RWPE1 (cell line): ENCODE results near the gene RFX4.

Experiments
- CTCF ChIA-PET: fragments of 350-600 bp; sonication (Branson Sonifier 250); formaldehyde crosslinking; extraction: SDS; loops from one replicate; lab custom pipeline; 2021; lab: Yijun Ruan, JAX
- POLR2A ChIA-PET: fragments of 400-600 bp; formaldehyde crosslinking; extraction: SDS; loops from one replicate; lab custom pipeline; 2020; ENCODE audit warnings: antibody characterized with exemption; ENCODE audit not compliant: low non-redundant PET; lab: Yijun Ruan, JAX
- DNase-seq: peaks from one replicate; pipeline ENCODE4 v3.0.0; 2012; ENCODE audit warnings: low spot score
- H3K27ac ChIP-seq: fragments of 450-650 bp; 2 replicates; pipeline ENCODE4 v1.5.1; 2017
- TF ChIP-seq, protein P1 (sequence below): fragments of 450-650 bp; conservative IDR thresholded peaks from 2 replicates; pipeline ENCODE4 v1.5.1; 2017; ENCODE audit warnings: low read depth, mild to moderate bottlenecking

RFX4 gene

DNA sequence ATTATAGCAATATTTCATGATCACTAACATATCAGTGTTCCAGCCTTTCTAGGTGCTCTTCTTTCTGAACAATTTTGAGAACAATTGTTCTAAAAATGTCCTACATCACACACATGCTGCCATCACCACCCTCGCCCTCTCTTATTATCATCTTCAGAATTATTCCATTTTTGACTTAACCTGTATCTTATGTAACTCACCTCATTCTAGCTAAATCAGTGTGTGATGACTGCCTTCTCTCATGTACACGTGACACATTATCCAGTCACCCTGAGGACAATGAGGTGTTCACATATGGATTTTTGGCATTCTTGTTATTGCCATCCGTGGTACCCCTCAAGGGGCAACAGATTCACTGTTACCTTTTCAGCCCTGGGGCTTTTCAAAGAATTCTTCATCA, 87.3 kb downstream of the RFX4 start:
- ChIA-PET CTCF (interaction anchor here (0.5 kb wide), 1 partner anchor 944 kb away, joined by 3 read pairs; no protein-coding TSS in a partner anchor), POLR2A (no interaction called here)
- TF ChIP-seq, protein P1, sequence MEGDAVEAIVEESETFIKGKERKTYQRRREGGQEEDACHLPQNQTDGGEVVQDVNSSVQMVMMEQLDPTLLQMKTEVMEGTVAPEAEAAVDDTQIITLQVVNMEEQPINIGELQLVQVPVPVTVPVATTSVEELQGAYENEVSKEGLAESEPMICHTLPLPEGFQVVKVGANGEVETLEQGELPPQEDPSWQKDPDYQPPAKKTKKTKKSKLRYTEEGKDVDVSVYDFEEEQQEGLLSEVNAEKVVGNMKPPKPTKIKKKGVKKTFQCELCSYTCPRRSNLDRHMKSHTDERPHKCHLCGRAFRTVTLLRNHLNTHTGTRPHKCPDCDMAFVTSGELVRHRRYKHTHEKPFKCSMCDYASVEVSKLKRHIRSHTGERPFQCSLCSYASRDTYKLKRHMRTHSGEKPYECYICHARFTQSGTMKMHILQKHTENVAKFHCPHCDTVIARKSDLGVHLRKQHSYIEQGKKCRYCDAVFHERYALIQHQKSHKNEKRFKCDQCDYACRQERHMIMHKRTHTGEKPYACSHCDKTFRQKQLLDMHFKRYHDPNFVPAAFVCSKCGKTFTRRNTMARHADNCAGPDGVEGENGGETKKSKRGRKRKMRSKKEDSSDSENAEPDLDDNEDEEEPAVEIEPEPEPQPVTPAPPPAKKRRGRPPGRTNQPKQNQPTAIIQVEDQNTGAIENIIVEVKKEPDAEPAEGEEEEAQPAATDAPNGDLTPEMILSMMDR, result no peak
- H3K27ac ChIP-seq, result no peak overlapping the region
- no peak for DNase-seq

DNA sequence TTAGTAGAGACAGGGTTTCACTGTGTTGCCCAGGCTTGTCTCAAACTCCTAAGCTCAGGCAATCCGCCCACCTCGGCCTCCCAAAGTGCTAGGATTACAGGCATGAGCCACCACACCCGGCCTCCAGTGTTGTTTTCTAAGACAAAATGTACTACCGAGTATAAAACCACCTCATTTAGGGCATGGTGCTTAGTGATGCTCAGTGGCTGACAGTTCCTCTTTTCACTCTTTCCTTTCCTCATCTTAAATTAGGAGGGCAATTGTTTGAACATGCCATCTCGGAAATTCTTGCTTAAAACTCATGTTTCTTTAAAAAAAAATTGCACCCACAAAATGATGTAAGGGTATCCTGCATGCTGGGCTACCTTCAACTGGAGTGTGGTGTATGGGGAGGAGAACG, 89.0 kb downstream of the RFX4 start:
- TF ChIP-seq, protein P1, result no peak
- ChIA-PET CTCF (interaction anchor here (0.7 kb wide), 1 partner anchor 37 kb away, joined by 3 read pairs; no protein-coding TSS in a partner anchor), POLR2A (no interaction called here)
- no peak overlapping the region for H3K27ac ChIP-seq
- no peak for DNase-seq

GRCh38 chr12:106672314-106673025, 89.7 kb downstream of the RFX4 start:
- DNase-seq, result no peak
- TF ChIP-seq, protein P1, result no peak
- CTCF ChIA-PET, result interaction anchor here (0.6 to 0.7 kb wide), 2 partner anchors 36 to 203 kb away, joined by 3 read pairs; no protein-coding TSS in a partner anchor
- H3K27ac ChIP-seq, result no peak overlapping the region
- POLR2A ChIA-PET, result no interaction called here

DNA sequence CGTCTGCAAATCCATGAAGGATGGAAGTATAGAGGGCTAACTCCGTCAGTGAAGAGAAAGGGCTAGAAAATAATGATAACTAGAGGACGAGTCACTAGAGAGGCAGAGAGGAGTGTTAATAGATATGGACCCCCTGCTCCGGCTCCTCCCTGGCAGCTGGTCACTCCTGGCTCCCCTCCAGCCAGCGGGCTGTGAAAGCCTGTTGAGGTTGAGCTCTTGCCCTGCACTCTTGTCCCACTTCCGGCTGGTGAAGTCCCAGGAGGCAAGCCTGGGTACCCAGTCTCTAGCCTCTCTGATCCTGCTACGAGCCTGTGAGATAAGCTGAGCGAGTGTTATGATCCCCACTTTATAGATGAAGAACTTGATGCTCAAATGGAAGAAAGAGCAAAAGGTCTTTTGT, 90.3 kb downstream of the RFX4 start:
- TF ChIP-seq, protein P1, result no peak
- DNase-seq, result no peak
- POLR2A ChIA-PET, result no interaction called here
- no peak overlapping the region for H3K27ac ChIP-seq
- CTCF ChIA-PET, result interaction anchor here (0.6 kb wide), 1 partner anchor 202 kb away, joined by 3 read pairs; no protein-coding TSS in a partner anchor

DNA sequence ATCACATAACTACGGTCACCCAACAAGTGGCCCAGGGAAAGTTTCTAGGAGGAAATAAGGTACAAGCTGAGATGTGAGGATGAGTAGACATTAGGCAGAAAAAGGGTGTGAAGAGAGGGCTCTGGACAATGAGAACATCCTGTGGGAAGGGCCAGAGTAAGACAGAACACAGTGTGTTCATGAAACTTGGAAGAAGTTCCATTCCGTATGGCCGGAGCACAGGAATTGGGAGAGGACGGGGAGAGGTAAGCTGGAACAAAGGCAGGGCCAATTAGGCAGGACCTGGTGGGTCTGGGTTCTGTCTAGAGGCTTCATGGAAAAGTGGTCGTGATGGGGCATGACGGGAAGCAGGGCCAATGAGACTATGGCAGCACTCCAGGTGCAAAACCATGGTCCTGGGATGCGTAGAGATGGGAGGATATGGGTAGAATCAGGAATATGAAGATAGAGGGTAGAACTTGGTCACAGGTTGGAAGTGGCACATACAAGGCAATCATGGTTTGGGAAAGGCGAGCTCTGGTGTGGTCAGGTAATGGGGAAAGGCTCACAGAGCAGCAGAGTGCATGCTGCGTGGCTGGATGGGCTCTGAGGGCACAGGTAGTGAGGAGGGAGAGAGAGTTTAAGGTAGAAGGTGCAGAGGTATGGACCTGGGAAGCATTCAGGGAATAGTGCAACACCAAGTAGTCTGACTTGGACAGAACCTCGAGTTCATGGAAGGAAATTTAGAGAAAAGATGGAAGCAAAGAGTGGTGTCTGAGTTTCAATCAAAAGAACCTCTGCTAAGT, 93.0 kb downstream of the RFX4 start:
- DNase-seq, result no peak
- no peak overlapping the region for H3K27ac ChIP-seq
- POLR2A ChIA-PET, result no interaction called here
- CTCF ChIA-PET, result no interaction called here
- TF ChIP-seq, protein P1, result no peak

GRCh38 chr12:106679574-106679973, 96.8 kb downstream of the RFX4 start:
- DNase-seq, result no peak
- TF ChIP-seq, protein P1, result no peak
- ChIA-PET POLR2A (no interaction called here), CTCF (no interaction called here)
- H3K27ac ChIP-seq, result no peak overlapping the region
